HPDE6-E6E7 (cell line): ENCODE data around the gene SAFB2.

Source experiments
- DNase-seq: peaks from one replicate; pipeline ENCODE4 v3.0.0; 2011; ENCODE audit warnings: missing footprints; ENCODE audit errors: extremely low spot score

Gene SAFB2

DNA sequence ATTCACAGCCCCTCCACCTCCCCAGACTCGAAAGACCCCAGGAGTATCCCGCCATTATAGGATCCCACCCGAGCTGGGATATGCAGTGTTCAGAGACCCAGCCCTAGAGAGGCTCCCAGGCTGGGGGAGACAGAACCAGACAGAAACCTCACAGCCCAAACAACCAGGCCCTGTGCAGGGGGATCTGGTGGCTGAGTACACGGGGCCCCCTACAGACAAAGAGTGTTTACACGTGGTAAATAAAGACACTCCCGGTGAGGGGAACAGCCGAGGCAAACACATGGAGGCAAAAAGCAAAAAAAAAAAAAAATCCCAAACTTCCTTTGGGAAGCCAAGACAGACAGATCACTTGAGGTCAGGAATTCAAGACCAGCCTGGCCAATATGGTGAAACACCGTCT is 79.9 kb downstream of the SAFB2 start:
- no peak for DNase-seq

DNA sequence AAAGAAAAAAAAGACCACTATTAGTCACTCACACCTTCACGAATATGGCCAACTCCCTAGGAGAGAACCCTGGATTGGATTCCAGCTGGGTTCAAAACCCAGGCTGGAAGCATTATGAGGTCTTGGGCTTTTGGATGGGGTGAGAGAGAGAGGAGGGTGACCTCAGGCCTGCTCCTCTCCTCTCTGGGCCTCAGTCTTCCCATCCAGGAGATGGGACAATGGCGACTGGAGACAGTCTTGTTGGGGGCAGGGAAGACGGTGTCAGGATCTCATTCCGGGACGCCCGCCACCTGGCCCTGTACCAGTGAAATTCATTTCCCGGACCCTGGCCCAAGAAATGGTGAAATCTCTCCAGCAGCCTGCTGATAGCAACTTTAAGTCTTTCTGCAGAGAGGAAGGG is 81.1 kb downstream of the SAFB2 start:
- no peak for DNase-seq

DNA sequence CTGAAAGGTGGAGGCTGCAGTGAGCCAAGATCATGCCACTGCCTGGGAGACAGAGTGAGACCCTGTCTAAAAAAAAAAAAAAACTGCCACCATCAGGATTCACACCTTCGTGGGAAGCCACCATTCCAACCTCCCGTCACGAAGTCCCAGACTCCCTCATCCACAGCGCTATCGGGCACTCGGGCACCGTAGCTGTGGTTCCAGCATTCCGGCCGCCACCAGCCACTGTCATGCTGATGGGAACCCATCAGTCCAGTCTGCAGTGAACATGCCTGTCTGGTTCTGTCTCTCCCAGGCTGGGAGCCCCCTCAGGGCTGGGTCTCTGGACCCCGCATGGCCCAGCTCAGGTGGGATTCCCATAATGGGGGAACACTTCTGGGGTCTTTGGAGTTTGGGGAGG is 82.4 kb downstream of the SAFB2 start:
- DNase-seq, result no peak

DNA sequence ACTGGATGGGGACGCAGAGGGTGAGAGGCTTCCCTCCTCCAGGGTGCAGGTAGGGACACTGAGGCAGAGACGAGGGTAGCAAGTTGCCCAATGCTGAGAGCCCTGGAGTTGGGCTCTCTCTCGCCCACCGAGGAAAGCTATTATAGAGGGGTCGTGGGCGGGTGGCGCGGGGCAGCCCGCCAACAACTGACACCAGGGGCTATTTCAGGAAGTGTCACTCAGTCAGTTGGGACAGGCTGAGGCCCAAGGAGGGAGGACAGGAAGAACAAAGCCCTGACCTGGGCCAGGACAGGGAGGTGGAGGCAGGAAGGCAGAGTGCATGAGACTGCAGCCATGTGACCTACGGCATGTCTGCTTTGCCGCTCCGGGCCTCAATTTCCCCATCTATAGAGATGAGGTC is 84.7 kb downstream of the SAFB2 start:
- DNase-seq, result no peak
